HUDEP-2 (cell line): ENCODE measurements around the gene PIK3CD.
"Not testable (repeated sequence)": the region's sequence is repeated elsewhere in the genome, so short reads cannot be mapped to it uniquely, and the experiment has no call there.

ENCODE experiments used
- DNase-seq, 76 experiments: peaks; one replicate each; lab custom pipeline; 2025; ENCODE audit not compliant: unreplicated experiment in 76 of 76; lab: John Stamatoyannopoulos, UW

Gene PIK3CD

GRCh38 chr1:9653491-9654050, 2.0 kb downstream of the PIK3CD start:
- no peak for DNase-seq

- DNase-seq = no peak
Measured at GRCh38 chr1:9654051-9654833, 2.7 kb downstream of the PIK3CD start.

- DNase-seq = no peak
Measured at GRCh38 chr1:9654834-9655723, 3.5 kb downstream of the PIK3CD start.

- no peak for DNase-seq
Measured at GRCh38 chr1:9655836-9656235, 4.3 kb downstream of the PIK3CD start.

GRCh38 chr1:9657521-9658032, 6.0 kb downstream of the PIK3CD start:
- DNase-seq = no peak

- no peak for DNase-seq
Measured at GRCh38 chr1:9658199-9658598, 6.7 kb downstream of the PIK3CD start.

- no peak for DNase-seq
Measured at GRCh38 chr1:9659328-9659727, 7.8 kb downstream of the PIK3CD start.

- DNase-seq = no peak
Measured at GRCh38 chr1:9663257-9663656, 11.7 kb downstream of the PIK3CD start.

GRCh38 chr1:9665193-9665592, 13.7 kb downstream of the PIK3CD start:
- no peak for DNase-seq

GRCh38 chr1:9668080-9668479, 16.5 kb downstream of the PIK3CD start:
- no peak for DNase-seq

GRCh38 chr1:9670085-9670484, 18.6 kb downstream of the PIK3CD start:
- no peak for DNase-seq

- no peak for DNase-seq
Measured at GRCh38 chr1:9671377-9672140, 20.0 kb downstream of the PIK3CD start.

GRCh38 chr1:9672444-9672843, 20.9 kb downstream of the PIK3CD start:
- no peak for DNase-seq

- DNase-seq = no peak
Measured at GRCh38 chr1:9675393-9675792, 23.9 kb downstream of the PIK3CD start.

GRCh38 chr1:9676128-9676527, 24.6 kb downstream of the PIK3CD start:
- not testable (repeated sequence) for DNase-seq

GRCh38 chr1:9676815-9677393, 25.4 kb downstream of the PIK3CD start:
- DNase-seq = no peak

- no peak for DNase-seq
Measured at GRCh38 chr1:9680091-9680490, 28.6 kb downstream of the PIK3CD start.

GRCh38 chr1:9680828-9681227, 29.3 kb downstream of the PIK3CD start:
- DNase-seq = no peak

GRCh38 chr1:9684801-9685200, 33.3 kb downstream of the PIK3CD start:
- no peak for DNase-seq
